Urinary bladder (tissue), 4 donors: Measurements from ENCODE around the gene SNRPA. TPM values are rescaled to one million over a fixed set of nuclear protein-coding genes. Genes with fewer than 3 reads are reported as not detected.
"Not testable (repeated sequence)": the region's sequence is repeated elsewhere in the genome, so short reads cannot be mapped to it uniquely, and the experiment has no call there.

Source experiments
- DNase-seq: peaks from one replicate; pipeline ENCODE4 v3.0.0-alpha.2; 2015; ENCODE audit errors: extremely low spot score
- H3K27ac ChIP-seq: one replicate; pipeline ENCODE4 v1.5.1; 2013; ENCODE audit warnings: low read depth, mild to moderate bottlenecking, moderate library complexity
- H3K36me3 ChIP-seq: one replicate; pipeline ENCODE4 v1.6.1; 2013; ENCODE audit warnings: mild to moderate bottlenecking, moderate library complexity; ENCODE audit not compliant: insufficient read depth
- H3K4me1 ChIP-seq: one replicate; pipeline ENCODE4 v1.6.1; 2013; ENCODE audit warnings: mild to moderate bottlenecking, moderate library complexity; ENCODE audit not compliant: insufficient read depth
- H3K4me3 ChIP-seq: one replicate; pipeline ENCODE4 v1.5.1; 2013; ENCODE audit warnings: low read depth, low read length
- WGBS: extraction: QIAGEN DNeasy Blood & Tissue Kit; methylation state at CpG from one replicate; pipeline ENCODE4 v1.1.7; 2013; 5-methylcytosine and 5-hydroxymethylcytosine counted together
- polyA plus RNA-seq: library from polyadenylated mRNA; stranded (reverse); fragments of 200-250 nt; gene quantifications from one replicate; pipeline ENCODE4 v1.2.3, GENCODE V29; 2013
- small RNA-seq: library from RNA; depleted of rRNA; stranded (forward); fragments of <200 nt; gene quantifications from one replicate; pipeline ENCODE3, GENCODE V24; 2014
- total RNA-seq: library from RNA; depleted of rRNA; stranded (reverse); fragments of >200 nt; gene quantifications from one replicate; pipeline ENCODE4 v1.2.3, GENCODE V29; 2014
- donor health status: healthy with polysubstance abuse.
- donor health status: healthy.

SNRPA gene
- total and polyA plus RNA-seq, 2 donors, result 22.6 to 67.2 TPM

- DNase-seq, result no peak
- Histone ChIP-seq H3K27ac (no peak overlapping the region), H3K4me3 (no peak overlapping the region), H3K36me3 (no peaks in the 10 kb centered on the region), H3K4me1 (no peaks in the 10 kb centered on the region)
- 90% methylated on average over 5 of the region's 5 CpGs for WGBS
Observed at GRCh38 chr19:40808497-40808896, 57.5 kb downstream of the SNRPA start.

- DNase-seq, result no peak
- no peak overlapping the region for H3K27ac ChIP-seq
- no peak overlapping the region for H3K4me3 ChIP-seq
- no peaks in the 10 kb centered on the region for H3K36me3 ChIP-seq
- no peaks in the 10 kb centered on the region for H3K4me1 ChIP-seq
- 90% methylated on average over 39 of the region's 39 CpGs for WGBS
Observed at GRCh38 chr19:40809358-40810086, 58.5 kb downstream of the SNRPA start.

- no peak overlapping the region for H3K27ac ChIP-seq
- no peaks in the 10 kb centered on the region for H3K4me1 ChIP-seq
- DNase-seq, result no peak
- peak overlapping the region; percentile 17 for H3K4me3 ChIP-seq
- no peaks in the 10 kb centered on the region for H3K36me3 ChIP-seq
- WGBS, result 41% methylated on average over 13 of the region's 14 CpGs
Observed at GRCh38 chr19:40810160-40810559, 59.2 kb downstream of the SNRPA start.

GRCh38 chr19:40810649-40811408, 59.8 kb downstream of the SNRPA start:
- Histone ChIP-seq H3K27ac (peak overlapping the region; percentile 46), H3K4me3 (peak overlapping the region; percentile 17)
- 1% methylated on average over 58 of the region's 65 CpGs for WGBS
- not testable (repeated sequence) for H3K36me3 ChIP-seq, DNase-seq, H3K4me1 ChIP-seq

- no peaks in the 10 kb centered on the region for H3K4me1 ChIP-seq
- H3K27ac ChIP-seq, result no peak overlapping the region
- no peak for DNase-seq
- 21% methylated on average over 35 of the region's 35 CpGs for WGBS
- no peaks in the 10 kb centered on the region for H3K36me3 ChIP-seq
- H3K4me3 ChIP-seq, result no peak overlapping the region
Observed at GRCh38 chr19:40811478-40812341, 60.7 kb downstream of the SNRPA start.

GRCh38 chr19:40812571-40812970, 61.6 kb downstream of the SNRPA start:
- H3K4me3 ChIP-seq, H3K4me1 ChIP-seq, DNase-seq, H3K36me3 ChIP-seq, H3K27ac ChIP-seq: not testable (repeated sequence)
- whole genome bisulfite sequencing, result 83% methylated on average over 7 of the region's 7 CpGs

GRCh38 chr19:40813182-40813581, 62.2 kb downstream of the SNRPA start:
- WGBS, result 12% methylated on average over 4 of the region's 4 CpGs
- Histone ChIP-seq H3K4me3 (no peak overlapping the region), H3K4me1 (no peaks in the 10 kb centered on the region), H3K36me3 (no peaks in the 10 kb centered on the region), H3K27ac (no peak overlapping the region)
- DNase-seq, result no peak

Small RNA genes lying within 50 kb of the gene (small RNA-seq; reads per million reads assigned to genes)
- gene RNU6-195P, result not detected

Other genes with a start within 250 kb of the SNRPA start
- gene SHKBP1, start 174.3 kb upstream of the SNRPA start, total RNA-seq, result 10.2 TPM
- 77.9 TPM for gene SHKBP1, start 174.3 kb upstream of the SNRPA start, polyA plus RNA-seq
- gene LTBP4, start 149.8 kb upstream of the SNRPA start, total RNA-seq, result 305 TPM
- gene LTBP4, start 149.8 kb upstream of the SNRPA start, polyA plus RNA-seq, result 647 TPM
- gene NUMBL, start 60.6 kb upstream of the SNRPA start, total RNA-seq, result 22.8 TPM
- gene NUMBL, start 60.6 kb upstream of the SNRPA start, polyA plus RNA-seq, result 63.3 TPM
- 24.4 TPM for gene COQ8B, start 34.3 kb upstream of the SNRPA start, total RNA-seq
- 51.6 TPM for gene COQ8B, start 34.3 kb upstream of the SNRPA start, polyA plus RNA-seq
- gene ITPKC, start 34.1 kb upstream of the SNRPA start, total RNA-seq, result 9.3 TPM
- gene ITPKC, start 34.1 kb upstream of the SNRPA start, polyA plus RNA-seq, result 36.4 TPM
- gene ACTMAP, start 726 bp upstream of the SNRPA start, total RNA-seq, result 0.79 TPM
- 5.7 TPM for gene ACTMAP, start 726 bp upstream of the SNRPA start, polyA plus RNA-seq
- 2.9 TPM for gene MIA, start 24.3 kb downstream of the SNRPA start, total RNA-seq
- gene MIA, start 24.3 kb downstream of the SNRPA start, polyA plus RNA-seq, result 11.8 TPM
- 2.7 TPM for gene RAB4B, start 27.0 kb downstream of the SNRPA start, total RNA-seq
- gene RAB4B, start 27.0 kb downstream of the SNRPA start, polyA plus RNA-seq, result 46.2 TPM
- 39.5 TPM for gene EGLN2, start 48.0 kb downstream of the SNRPA start, total RNA-seq
- 122 TPM for gene EGLN2, start 48.0 kb downstream of the SNRPA start, polyA plus RNA-seq
- not detected for gene CYP2A6, start 99.2 kb downstream of the SNRPA start, total RNA-seq
- gene CYP2A6, start 99.2 kb downstream of the SNRPA start, polyA plus RNA-seq, result 1.5 TPM
- gene CYP2A7, start 131.0 kb downstream of the SNRPA start, total RNA-seq, result not detected
- 0.49 TPM for gene CYP2A7, start 131.0 kb downstream of the SNRPA start, polyA plus RNA-seq
- not detected for gene CYP2B6, start 240.1 kb downstream of the SNRPA start, total RNA-seq
- gene CYP2B6, start 240.1 kb downstream of the SNRPA start, polyA plus RNA-seq, result 0.38 TPM